Left renal pelvis (tissue), 4 donors: ENCODE data around the gene HSPB7. TPM values are rescaled to one million over a fixed set of nuclear protein-coding genes. Genes with fewer than 3 reads are reported as not detected.
A peak's percentile ranks its signal among the peaks of the same experiment; 100 is the strongest.
"Not testable (repeated sequence)": the region's sequence is repeated elsewhere in the genome, so short reads cannot be mapped to it uniquely, and the experiment has no call there.

Source experiments
- DNase-seq, 4 donors: peaks; one replicate each; pipeline ENCODE4 v3.0.0-alpha.2; 2013; ENCODE audit warnings: low read depth in 4 of 4, low spot score in 3 of 4
- polyA plus RNA-seq, 4 donors: library from polyadenylated mRNA; unstranded; fragments of 120-200 nt; gene quantifications; one replicate each; pipeline ENCODE4 v1.2.1, GENCODE V29; 2013; ENCODE audit not compliant: insufficient read length in 4 of 4

Gene HSPB7
- polyA plus RNA-seq, 4 donors = 4.1 to 5.7 (median 4.3) TPM

- DNase-seq = not testable (repeated sequence)
These were observed 8.5 kb upstream of the HSPB7 start for GRCh38 chr1:16026302-16026701.

GRCh38 chr1:16023050-16023653 is 5.3 kb upstream of the HSPB7 start:
- DNase-seq = no peak

GRCh38 chr1:16022393-16022792 is 4.5 kb upstream of the HSPB7 start:
- no peak for DNase-seq

GRCh38 chr1:16021681-16022080 is 3.8 kb upstream of the HSPB7 start, which contains the start of gene CLCNKA:
Gene CLCNKA, plus strand, starts transcription at chr1:16022036. Its CDS starts 584 bp downstream, at chr1:16022620.
- no peak for DNase-seq

GRCh38 chr1:16020878-16021277 is 3.0 kb upstream of the HSPB7 start:
- not testable (repeated sequence) for DNase-seq

- DNase-seq = no peak
These were observed 2.5 kb upstream of the HSPB7 start for GRCh38 chr1:16020325-16020724.

- no peak for DNase-seq
These were observed 1.9 kb upstream of the HSPB7 start for GRCh38 chr1:16019644-16020277.

GRCh38 chr1:16018749-16019643 is 1.2 kb upstream of the HSPB7 start:
- DNase-seq = no peak

GRCh38 chr1:16018308-16018707 is 465 bp upstream of the HSPB7 start:
- no peak for DNase-seq

- DNase-seq = no peak
These were observed 775 bp downstream of the HSPB7 start for GRCh38 chr1:16017076-16017460.

GRCh38 chr1:16015960-16016901 is 1.6 kb downstream of the HSPB7 start:
- DNase-seq = no peak

GRCh38 chr1:16015491-16015890 is 2.4 kb downstream of the HSPB7 start:
- DNase-seq = no peak

GRCh38 chr1:16014509-16015482 is 3.0 kb downstream of the HSPB7 start:
- no peak for DNase-seq

GRCh38 chr1:16013908-16014258 is 4.0 kb downstream of the HSPB7 start:
- no peak for DNase-seq

- no peak for DNase-seq
These were observed 4.5 kb downstream of the HSPB7 start for GRCh38 chr1:16013220-16013907.

- DNase-seq = peak in 1 of 4 donors; percentile 64
These were observed 5.1 kb downstream of the HSPB7 start for GRCh38 chr1:16012590-16013219.

- no peak for DNase-seq
These were observed 5.8 kb downstream of the HSPB7 start for GRCh38 chr1:16011936-16012589.

- no peak for DNase-seq
These were observed 7.0 kb downstream of the HSPB7 start for GRCh38 chr1:16010837-16011236.
